Stimulated activated CD8-positive, alpha-beta memory T cell treated with anti-CD3 and anti-CD28 coated beads, Interleukin-7, amount 100 ng/mL, for 48 hours (primary cell): ENCODE data around the gene YWHAQ.
"Not testable (repeated sequence)": the region's sequence is repeated elsewhere in the genome, so short reads cannot be mapped to it uniquely, and the experiment has no call there.

Source experiments
- DNase-seq, 2 donors: peaks; one replicate each; pipeline ENCODE4 v3.0.0-alpha.2; 2020; ENCODE audit warnings: low read depth in 1 of 2; ENCODE audit errors: extremely low read depth in 1 of 2

YWHAQ gene

DNA sequence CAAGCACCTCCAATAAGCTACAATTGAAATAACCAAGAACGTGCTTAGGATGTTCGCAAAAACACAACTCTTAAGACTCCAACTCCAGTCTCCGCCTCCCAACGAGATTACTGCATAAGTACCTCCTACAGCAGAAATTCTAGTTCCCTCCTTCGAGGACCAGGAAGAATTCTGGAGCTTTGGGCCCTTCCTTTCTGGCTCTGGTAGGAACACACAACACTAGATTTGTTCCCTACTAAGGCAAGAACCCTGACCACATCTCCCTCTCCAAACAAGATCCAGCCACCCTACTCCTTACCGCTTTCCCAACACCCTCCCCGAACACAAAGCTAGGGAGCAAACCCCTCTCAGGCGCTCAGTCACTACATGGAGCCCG lies 75.9 kb downstream of the YWHAQ start:
- no peak for DNase-seq

DNA sequence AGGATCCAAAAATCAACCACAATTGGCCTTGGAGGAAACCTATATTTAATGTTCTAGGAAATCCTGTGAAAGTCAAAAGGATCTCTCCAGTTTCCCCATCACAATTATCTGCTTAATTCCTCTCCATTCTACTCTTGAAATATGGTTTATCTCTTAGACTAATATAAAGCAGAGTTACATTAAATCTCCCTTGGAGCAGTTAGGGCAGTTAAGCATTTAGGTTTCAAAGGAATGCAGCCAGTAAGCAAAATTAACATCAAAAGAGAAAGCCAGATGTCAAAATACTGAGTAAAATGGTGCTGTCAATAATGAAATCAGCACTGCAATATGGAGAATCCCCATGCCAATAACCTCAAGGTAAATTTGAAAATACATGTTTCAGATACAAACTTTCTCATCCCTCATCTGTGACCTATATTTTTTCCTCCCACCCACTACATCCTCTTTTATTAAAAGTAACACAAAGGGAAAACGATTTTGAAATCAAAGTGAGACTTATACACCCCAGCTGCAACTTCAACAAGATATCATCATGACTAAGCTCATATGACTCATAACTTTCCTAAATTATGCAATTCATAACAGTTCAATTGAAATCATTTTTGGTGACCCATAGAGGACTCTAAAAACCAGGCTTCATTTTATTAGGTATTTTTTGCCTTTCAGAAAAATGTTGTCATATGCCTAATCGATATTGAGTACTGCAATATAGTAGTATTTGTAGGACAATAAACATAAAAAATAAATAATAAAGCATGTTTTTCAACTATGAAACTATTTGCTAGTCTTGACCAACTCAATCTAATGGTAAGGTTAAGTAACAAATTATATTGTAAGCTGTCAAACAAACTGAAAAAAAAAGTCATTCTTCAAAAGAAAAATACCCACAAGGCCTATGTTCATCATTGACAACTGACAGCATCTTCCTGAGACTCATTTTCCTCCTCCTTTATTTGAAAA lies 78.3 kb downstream of the YWHAQ start:
- no peak for DNase-seq

DNA sequence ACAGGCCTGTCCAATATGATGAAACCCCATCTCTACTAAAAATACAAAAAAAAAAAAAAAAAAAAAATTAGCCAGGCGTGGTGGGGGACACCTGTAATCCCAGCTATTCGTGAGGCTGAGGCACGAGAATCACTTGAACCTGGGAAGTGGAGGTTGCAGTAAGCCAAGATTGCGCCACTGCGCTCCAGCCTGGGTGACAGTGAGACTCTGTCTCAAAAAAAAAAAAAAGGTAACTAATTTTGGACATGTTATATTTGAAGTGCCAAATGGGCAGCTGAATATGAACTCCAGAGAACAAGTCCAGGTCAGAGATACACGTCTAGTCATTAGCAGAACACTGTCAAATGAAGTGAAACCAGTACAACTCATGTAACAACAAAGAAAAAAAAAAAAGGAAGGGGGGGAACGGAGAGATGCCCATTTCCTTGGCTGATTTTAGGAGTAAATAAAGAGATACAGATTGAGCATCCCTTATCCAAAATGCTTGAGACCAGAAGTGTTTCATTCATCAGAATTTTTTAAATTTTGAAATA lies 79.9 kb downstream of the YWHAQ start:
- DNase-seq, result not testable (repeated sequence)

DNA sequence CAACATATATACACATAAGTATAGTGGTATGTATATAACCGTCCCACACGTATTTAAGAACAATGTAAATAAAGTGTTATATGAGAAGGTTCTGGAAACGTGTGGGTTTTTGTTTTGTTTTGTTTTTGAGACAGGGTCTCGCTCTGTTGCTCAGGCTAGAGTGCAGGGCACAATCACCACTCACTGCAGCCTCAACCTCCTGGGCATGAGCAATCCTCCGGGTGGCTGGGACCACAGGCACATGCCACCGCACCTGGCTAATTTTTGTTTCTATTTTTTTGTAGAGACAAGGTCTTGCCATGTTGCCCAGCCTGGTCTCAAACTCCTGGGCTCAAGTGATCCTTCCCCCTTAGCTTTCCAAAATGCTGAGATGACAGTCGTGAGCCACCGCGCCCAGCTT lies 81.4 kb downstream of the YWHAQ start:
- DNase-seq, result no peak

DNA sequence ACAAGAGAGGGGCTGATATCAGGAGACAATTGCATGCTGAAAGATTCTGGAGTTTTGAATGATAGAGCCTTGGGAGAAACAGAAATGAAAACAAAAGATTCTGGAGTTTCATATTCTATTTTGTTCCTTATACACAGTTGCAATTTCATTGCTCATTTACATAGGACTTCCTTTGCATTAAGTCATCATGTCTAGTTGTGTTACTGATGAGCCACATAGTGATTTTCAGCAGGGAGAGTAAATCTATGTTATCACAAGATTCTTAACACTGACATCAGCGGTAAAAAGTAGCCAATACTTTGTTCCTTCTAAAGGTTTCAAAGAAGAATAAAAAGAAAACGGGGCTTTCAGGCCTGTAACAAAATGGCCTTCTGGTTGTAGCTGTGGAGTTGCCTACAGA lies 82.3 kb downstream of the YWHAQ start:
- no peak for DNase-seq

DNA sequence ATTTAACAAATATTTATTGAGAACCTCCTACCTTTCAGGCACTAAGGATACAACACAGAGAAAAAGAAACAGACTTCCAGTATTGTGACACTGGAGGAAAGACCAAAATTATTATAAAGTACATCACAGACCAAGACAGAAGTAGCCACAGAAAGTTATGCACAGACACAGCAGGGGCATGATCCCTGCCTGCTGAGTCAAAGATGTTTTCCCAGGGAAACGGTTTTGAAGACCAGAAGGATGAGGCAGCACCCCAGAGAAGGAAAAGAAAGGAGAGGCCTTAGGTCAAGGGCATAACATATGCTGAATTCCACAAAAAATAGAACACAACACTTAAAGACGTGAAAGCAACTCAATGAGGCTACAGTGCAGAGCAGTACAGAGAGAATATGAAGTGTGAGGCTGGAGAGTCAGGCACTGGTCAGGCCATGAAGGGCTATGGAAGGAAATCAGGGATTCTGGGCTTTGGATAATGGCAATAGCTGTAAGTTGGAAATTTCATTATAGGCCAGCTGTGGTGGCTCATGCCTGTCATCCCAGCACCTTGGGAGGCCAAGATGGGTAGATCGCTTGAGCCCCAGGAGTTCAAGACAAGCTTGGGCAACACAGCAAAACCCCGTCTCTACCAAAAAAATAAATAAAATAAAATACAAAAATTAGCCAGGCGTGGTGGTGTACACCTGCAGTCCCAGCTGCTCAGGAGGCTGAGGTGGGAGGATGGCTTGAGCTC lies 83.4 kb downstream of the YWHAQ start:
- DNase-seq, result no peak

DNA sequence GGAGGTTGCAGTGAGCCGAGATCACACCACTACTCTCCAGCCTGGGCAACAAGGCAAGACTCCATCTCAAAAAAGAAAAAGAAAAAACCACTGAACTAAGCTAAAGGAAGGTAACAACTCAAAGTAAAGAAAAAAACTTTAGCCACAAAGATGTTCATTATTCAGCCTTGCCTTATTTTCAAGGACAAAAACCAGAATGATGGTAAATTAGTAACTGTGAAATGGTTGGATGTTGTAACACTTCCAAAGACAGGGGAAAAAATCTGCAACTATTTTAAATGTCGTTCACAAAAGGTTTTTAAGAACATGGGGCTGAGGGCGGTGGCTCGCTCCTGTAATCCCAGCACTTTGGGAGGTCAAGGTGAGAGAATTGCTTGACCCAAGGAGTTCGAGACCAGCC lies 85.3 kb downstream of the YWHAQ start:
- DNase-seq, result no peak

DNA sequence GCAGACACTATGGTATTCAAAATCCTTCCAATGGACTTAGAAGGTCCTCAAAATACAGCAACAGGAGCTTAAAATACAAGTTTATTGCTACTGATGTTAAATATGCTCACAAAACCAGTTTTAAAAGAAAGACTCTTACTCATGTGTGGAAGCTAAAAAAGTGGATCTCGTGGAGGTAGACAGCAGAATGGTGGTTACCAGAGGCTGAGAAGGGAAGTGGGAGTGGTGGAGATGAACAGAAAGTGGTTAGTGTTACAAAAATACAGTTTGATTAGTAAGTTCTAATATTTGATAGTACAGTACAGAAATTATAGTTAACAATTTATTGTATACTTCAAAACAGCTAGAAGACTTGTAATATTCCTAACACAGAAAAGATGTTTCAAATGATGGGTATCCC lies 87.2 kb downstream of the YWHAQ start:
- DNase-seq, result no peak

DNA sequence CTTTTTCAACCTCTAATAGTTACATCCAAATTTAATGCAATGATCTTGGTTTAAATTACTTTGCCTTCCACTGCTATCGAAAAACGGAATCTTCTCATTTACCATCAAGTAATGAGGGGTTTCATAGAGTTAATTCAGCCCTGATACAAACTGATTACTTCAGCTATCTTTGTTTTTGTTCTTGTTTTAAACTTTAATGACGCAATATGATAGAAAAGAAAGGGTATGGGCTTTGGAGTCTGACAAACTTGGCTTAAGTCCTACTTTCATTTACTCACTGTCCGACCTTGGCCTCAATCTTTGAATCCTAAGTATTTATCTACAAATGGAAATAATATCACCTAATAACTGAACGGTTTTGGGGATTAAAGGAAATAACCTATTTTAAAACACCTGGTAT lies 91.3 kb downstream of the YWHAQ start:
- DNase-seq, result no peak

DNA sequence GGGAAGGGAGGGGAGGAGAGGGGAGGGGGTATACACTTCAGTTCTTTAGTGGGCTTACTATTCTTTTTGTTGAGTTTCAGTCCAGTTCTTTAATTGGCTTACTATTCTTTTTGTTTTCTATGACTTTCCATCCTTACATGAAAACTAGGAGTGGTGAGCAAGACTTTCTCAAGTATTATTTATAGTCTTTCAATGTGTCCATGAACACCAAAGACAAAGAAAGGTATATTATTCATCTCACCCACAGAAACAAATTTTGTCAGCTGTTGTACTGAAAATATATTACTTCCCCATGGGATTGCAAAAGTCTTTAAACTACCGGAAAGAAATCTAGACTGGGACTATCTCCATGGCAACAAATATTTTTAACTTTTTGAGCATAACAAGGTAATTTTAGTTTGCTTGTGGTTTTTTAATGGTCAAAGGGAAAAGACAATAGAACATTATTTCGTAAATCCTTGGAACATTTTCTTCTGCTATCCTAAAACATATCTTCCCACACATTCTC lies 92.7 kb downstream of the YWHAQ start:
- no peak for DNase-seq

DNA sequence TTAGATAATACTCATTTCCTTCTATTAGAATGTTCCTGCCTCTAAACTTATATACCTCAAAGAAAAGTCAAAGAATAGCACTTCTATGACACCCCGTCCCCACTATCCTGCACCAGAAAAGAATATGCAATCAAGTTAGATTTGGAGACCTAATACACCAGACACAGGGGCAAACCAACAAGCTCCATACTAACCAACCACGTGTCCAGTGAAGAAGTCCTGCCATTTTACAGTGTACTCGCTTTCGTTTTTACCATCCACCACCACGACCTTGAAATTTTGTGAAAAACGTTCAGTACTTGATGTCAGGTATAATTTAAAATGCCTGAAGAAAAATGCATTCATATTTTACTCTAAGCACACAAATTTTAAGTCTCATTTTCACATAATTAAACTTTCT lies 94.3 kb downstream of the YWHAQ start:
- DNase-seq, result no peak

DNA sequence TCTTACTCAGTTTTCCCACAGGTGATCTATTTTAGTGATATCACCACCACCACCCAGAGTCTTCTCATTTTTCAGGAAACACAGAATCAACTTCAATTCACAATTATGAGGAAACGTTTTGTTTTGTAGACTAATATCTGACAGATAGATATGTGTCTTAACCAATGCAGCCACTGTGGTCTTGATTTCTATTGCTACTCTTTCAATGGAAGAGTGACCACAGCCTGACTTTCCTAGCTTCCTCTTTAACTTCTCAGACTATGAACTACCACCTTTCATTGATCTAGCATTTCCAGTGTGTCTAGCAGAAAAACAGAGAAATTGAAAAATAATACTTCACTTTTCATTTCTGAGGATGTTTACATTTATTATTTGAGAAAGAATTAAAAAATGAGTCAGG lies 95.6 kb downstream of the YWHAQ start:
- DNase-seq, result no peak
